BE2C (cell line): ENCODE data around the gene LALBA.
"Not testable (repeated sequence)": the region's sequence is repeated elsewhere in the genome, so short reads cannot be mapped to it uniquely, and the experiment has no call there.

Experiments used
- DNase-seq: peaks from one replicate; pipeline ENCODE4 v3.0.0-alpha.2; 2020
- H3K27me3 ChIP-seq: fragments of 250-450 bp; sonication (Bioruptor Pico); 2 replicates; pipeline ENCODE4 v1.5.1; 2020; ENCODE audit warnings: mild to moderate bottlenecking
- H3K36me3 ChIP-seq: fragments of 250-450 bp; sonication (Bioruptor Pico); 2 replicates; pipeline ENCODE4 v1.5.1; 2020; ENCODE audit warnings: mild to moderate bottlenecking
- H3K4me1 ChIP-seq: fragments of 250-450 bp; sonication (Bioruptor Pico); 2 replicates; pipeline ENCODE4 v1.5.1; 2020
- H3K4me3 ChIP-seq: 2 replicates; pipeline ENCODE4 v1.5.1; 2011; ENCODE audit warnings: low read depth, low read length
- H3K9me3 ChIP-seq: fragments of 250-450 bp; sonication (Bioruptor Pico); 2 replicates; pipeline ENCODE4 v1.5.1; 2020
- TF ChIP-seq, protein P1 (sequence below): IDR thresholded peaks from 2 replicates; pipeline ENCODE4 v1.5.1; 2012; ENCODE audit warnings: mild to moderate bottlenecking, low read depth, low read length

LALBA gene

DNA sequence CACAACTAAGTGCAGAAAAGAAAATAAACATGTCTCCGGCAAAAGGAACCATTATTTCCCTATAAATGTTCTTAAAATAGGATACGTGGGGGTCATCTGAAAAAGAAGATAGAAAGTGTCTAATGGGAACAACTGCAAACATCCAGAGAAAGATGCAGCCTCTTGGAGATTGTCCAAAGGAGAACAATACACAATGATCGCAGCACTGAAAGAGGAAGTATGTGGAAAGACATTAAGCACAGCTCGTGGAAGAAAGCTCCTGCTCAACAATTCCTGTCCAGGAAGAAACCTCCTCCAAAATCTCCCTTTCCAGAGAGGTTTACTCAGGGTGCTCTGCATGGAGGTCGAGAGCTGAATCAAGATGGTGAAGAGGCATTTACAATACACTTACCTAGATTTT lies 2.5 kb upstream of the LALBA start:
- H3K36me3 ChIP-seq, result no peaks in the 10 kb centered on the region
- no peaks in the 10 kb centered on the region for H3K4me1 ChIP-seq
- no peaks in the 10 kb centered on the region for H3K9me3 ChIP-seq
- DNase-seq, result no peak
- no peak overlapping the region for H3K4me3 ChIP-seq
- H3K27me3 ChIP-seq, result peaks cover 5% of the 10 kb centered on the region; the same call in 1 of the 2 replicates
- TF ChIP-seq, protein P1, sequence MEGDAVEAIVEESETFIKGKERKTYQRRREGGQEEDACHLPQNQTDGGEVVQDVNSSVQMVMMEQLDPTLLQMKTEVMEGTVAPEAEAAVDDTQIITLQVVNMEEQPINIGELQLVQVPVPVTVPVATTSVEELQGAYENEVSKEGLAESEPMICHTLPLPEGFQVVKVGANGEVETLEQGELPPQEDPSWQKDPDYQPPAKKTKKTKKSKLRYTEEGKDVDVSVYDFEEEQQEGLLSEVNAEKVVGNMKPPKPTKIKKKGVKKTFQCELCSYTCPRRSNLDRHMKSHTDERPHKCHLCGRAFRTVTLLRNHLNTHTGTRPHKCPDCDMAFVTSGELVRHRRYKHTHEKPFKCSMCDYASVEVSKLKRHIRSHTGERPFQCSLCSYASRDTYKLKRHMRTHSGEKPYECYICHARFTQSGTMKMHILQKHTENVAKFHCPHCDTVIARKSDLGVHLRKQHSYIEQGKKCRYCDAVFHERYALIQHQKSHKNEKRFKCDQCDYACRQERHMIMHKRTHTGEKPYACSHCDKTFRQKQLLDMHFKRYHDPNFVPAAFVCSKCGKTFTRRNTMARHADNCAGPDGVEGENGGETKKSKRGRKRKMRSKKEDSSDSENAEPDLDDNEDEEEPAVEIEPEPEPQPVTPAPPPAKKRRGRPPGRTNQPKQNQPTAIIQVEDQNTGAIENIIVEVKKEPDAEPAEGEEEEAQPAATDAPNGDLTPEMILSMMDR, result no peak

DNA sequence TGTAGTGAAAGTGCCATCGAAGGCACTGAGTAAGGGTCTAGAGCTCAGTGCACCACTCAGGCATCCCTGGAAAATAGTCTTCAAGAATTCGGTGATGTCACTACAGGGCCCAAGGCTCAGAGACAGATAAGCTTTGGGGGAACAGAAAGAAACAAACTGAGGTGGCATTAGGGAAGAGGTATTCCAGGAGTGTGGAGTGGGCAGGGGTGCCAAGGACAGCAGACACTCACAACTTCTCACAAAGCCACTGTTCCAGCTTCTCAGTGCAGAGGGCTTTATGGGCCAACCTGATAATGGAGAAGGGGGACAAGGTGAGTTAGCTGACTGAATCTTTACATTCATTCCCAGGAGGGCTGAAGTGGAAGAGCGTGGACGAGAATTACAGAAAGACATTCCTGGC lies 2.1 kb downstream of the LALBA start:
- Histone ChIP-seq H3K36me3 (no peaks in the 10 kb centered on the region), H3K4me3 (no peak overlapping the region)
- TF ChIP-seq, protein P1, result no peak

DNA sequence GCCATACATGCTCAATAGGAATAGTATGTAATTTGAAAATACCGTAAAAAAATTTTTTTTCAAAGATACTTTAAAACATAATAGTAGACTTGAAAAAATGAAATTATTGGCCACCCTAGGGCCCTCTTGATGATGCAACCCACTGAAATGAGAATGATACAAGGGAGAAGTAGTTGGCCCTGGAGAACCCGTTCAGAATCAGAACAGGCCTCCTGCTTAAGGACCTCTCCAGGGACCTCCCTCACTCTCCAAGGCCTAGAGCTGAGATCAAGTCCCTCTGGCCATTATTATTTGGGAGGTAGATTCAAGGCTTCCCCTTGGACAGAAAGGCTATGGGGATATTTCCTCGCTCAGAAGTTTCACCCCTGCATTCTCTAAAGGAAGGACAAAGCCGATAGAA lies 11.9 kb downstream of the LALBA start:
- Histone ChIP-seq H3K36me3 (no peaks in the 10 kb centered on the region), H3K9me3 (no peaks in the 10 kb centered on the region), H3K27me3 (peaks cover 4% of the 10 kb centered on the region; the same call in 1 of the 2 replicates), H3K4me1 (no peaks in the 10 kb centered on the region), H3K4me3 (no peak overlapping the region)
- no peak for DNase-seq
- TF ChIP-seq, protein P1, result no peak

More for the DNA sequence above, 2.1 kb downstream of the LALBA start:
- DNase-seq, result no peak
- no peaks in the 10 kb centered on the region for H3K9me3 ChIP-seq
- peaks cover 18% of the 10 kb centered on the region for H3K27me3 ChIP-seq
- H3K4me1 ChIP-seq, result no peaks in the 10 kb centered on the region

DNA sequence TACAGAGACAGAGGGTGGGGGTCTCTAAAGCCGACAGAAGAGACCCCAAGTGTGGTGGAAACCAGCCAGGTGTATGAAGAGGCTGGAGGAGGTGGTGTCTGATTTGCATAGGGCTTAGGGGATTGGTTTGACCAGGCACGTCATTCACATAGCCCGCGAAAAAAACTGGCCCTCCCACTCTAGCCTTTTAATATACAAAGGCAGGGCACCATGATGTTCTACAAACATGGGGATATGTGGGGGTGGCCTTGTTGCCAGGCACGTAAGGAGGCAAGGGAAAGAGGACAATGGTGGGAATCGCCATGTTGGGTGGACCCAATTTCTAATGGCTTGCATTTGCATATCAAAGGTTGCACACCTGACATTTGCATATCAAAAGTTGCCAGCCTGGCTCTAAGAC lies 13.2 kb downstream of the LALBA start:
- TF ChIP-seq, protein P1, result no peak
- Histone ChIP-seq H3K27me3 (no peaks in the 10 kb centered on the region), H3K4me3 (no peak overlapping the region), H3K4me1 (no peaks in the 10 kb centered on the region), H3K9me3 (no peaks in the 10 kb centered on the region), H3K36me3 (no peaks in the 10 kb centered on the region)
- DNase-seq, result no peak

DNA sequence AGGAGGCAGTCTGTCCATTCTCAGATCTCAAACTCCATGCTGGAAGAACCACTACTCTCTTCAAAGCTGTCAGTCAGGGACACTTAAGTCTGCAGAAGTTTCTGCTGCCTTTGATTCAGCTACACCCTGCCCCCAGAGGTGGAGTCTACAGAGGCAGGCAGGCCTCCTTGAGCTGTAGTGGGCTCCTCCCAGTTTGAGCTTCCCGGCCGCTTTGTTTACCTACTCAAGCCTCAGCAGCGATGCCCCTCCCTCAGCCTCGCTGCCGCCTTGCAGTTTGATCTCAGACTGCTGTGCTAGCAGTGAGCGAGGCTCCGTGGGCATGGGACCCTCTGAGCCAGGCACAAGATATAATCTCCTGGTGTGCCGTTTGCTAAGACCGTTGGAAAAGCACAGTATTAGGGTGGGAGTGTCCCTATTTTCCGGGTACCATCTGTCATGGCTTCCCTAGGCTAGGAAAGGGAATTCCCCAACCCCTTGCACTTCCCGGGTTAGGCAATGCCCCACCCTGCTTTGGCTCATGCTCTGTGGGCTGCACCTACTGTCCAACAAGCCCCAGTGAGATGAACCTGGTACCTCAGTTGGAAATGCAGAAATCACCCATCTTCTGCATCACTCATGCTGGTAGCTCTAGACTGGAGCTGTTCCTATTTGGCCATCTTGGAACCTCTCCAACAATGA lies 16.0 kb downstream of the LALBA start:
- not testable (repeated sequence) for DNase-seq, H3K36me3 ChIP-seq, H3K4me1 ChIP-seq, H3K27me3 ChIP-seq, H3K4me3 ChIP-seq, H3K9me3 ChIP-seq

DNA sequence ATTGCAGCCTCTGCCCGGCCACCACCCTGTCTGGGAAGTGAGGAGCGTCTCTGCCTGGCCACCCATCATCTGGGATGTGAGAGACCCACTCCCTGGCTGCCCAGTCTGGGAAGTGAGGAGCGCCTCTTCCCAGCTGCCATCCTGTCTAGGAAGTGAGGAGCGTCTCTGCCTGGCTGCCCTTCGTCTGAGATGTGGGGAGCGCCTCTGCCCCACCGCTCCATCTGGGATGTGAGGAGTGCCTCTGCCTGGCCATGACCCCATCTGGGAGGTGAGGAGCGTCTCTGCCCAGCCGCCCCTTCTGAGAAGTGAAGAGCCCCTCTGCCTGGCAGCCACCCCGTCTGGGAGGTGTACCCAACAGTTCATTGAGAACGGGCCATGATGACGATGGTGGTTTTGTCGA lies 18.2 kb downstream of the LALBA start:
- not testable (repeated sequence) for H3K27me3 ChIP-seq

DNA sequence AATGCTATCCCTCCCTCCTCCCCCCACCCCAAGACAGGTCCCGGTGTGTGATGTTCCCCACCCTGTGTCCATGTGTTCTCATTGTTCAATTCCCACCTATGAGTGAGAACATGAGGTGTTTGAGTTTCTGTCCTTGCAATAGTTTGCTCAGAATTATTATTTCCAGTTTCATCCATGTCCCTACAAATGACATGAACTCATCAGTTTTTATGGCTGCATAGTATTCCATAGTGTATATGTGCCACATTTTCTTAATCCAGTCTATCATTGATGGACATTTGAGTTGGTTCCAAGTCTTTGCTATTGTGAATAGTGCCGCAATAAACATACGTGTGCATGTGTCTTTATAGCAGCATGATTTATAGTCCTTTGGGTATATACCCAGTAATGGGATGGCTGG lies 22.8 kb downstream of the LALBA start:
- H3K4me3 ChIP-seq, DNase-seq: not testable (repeated sequence)

More for the DNA sequence above, 18.2 kb downstream of the LALBA start:
- not testable (repeated sequence) for H3K9me3 ChIP-seq, H3K4me3 ChIP-seq, DNase-seq, H3K36me3 ChIP-seq, H3K4me1 ChIP-seq

More for the DNA sequence above, 22.8 kb downstream of the LALBA start:
- H3K27me3 ChIP-seq, H3K9me3 ChIP-seq, H3K36me3 ChIP-seq, H3K4me1 ChIP-seq: not testable (repeated sequence)
